ENCODE data around the gene FRY.
A peak's percentile ranks its signal among the peaks of the same experiment; 100 is the strongest.

The FRY gene

DNA sequence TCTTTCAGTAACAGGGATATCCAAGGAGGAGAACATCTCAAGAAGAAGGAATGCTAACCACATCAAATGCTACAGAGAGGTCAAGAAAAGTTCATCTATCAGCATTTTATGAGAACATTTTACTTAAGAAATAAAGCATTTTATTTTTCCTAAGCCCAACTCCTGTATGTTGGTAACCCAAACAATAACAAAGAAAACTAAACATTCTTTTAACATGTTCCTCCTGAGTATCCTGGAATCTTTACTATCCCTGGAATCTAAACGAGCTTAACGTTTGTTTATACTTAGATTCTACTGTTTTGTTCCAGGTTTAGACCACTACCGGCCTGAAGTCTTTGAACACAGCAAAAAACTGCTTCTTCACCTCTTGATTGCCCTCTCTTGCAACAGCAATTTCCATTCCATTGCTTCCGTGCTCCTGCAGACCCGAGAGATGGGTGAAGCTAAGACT lies 193.9 kb downstream of the FRY start:
- peak; percentile 78 for DNase-seq

DNA sequence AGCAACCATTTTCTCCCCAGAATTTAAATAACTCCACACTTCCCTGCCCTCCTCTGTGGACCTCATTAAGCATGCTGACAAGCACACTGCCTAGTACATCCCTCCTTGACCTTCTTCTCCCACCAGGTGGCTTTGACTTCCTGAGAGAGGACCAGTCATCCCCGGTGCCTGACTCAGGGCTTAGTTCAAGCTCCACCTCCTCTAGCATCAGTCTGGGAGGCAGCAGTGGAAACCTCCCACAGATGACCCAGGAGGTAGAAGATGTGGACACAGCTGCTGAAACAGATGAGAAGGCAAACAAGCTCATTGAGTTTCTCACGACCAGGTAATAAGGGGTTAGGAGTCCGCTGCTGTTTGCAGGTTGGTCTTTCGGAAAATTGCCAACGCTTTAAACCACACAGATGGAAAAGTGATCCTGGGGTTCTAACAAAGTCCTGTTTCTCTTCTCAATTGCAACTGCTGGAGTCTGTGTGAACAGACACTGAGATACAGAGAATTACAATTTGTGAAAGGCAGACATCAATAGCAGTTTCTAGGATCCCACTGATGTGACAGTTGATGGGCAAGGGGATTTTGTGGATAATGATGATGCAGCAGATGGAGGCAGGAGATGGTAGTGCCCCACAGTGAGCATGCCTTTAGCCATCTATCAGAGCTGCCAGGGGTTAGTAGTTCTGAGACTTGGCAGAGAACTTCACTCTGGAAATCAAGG lies 196.9 kb downstream of the FRY start:
- no peak for DNase-seq

GRCh38 chr13:32229443-32229842 lies 197.9 kb downstream of the FRY start:
- no peak for DNase-seq

- no peak for DNase-seq
Measured at GRCh38 chr13:32232263-32232662, 200.7 kb downstream of the FRY start.

- no peak for DNase-seq
Measured at GRCh38 chr13:32233062-32233461, 201.5 kb downstream of the FRY start.

GRCh38 chr13:32234914-32235313 lies 203.3 kb downstream of the FRY start:
- no peak for DNase-seq

DNA sequence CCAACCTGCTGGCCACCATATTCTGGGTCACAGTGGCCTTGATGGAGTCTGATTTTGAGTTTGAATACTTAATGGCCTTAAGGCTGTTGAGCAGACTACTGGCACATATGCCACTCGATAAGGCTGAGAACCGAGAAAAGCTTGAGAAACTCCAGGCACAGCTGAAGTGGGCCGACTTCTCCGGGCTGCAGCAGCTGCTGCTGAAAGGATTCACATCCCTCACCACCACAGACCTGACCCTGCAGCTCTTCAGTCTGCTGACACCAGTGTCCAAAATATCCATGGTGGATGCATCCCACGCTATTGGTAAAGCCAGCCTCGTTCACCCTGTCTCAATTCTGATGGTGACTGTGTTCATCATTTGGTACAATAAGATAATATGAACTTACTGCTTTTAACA lies 206.1 kb downstream of the FRY start:
- DNase-seq, result no peak

DNA sequence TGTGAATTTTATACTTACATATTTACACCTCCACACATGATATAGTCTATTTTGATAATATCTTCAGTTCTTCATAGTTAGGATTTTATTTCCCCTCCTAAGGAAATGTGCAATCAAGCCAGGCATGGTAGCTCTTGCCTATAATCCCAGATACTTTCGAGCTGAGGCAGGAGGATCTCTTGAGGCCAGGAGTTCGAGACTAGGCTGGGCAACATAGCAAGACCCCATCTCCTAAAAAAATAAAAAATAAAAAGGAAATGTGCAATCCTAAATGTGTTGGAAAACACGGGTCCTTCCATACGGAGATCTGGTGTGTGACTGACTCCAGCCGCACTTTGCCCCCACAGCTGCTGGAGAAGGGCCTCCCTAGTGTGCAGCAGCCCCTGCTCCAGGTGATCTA lies 212.1 kb downstream of the FRY start:
- DNase-seq, result no peak

DNA sequence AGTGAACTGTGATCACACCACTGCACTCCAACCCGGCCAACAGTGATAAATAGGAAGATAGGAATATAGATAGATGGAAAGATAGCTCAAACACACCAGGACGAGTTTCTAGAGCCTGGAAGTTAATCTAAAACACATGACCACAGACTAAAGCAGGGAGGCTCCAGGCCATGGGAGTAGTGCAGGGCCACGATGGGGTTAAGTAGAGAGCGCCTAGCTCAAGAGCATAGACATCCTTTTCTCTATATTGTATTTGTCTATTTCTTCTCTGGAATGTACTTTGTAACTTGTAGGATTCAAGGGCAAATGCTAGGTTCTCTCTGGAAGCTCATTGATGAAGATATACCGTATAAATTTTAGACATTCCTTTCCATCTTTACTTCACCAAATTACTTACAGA lies 214.0 kb downstream of the FRY start:
- DNase-seq, result no peak

GRCh38 chr13:32246468-32246867 lies 214.9 kb downstream of the FRY start:
- peak; percentile 68 for DNase-seq

- DNase-seq, result no peak
Measured at GRCh38 chr13:32247887-32248286, 216.3 kb downstream of the FRY start.

GRCh38 chr13:32248801-32249200 lies 217.2 kb downstream of the FRY start:
- DNase-seq, result no peak

DNA sequence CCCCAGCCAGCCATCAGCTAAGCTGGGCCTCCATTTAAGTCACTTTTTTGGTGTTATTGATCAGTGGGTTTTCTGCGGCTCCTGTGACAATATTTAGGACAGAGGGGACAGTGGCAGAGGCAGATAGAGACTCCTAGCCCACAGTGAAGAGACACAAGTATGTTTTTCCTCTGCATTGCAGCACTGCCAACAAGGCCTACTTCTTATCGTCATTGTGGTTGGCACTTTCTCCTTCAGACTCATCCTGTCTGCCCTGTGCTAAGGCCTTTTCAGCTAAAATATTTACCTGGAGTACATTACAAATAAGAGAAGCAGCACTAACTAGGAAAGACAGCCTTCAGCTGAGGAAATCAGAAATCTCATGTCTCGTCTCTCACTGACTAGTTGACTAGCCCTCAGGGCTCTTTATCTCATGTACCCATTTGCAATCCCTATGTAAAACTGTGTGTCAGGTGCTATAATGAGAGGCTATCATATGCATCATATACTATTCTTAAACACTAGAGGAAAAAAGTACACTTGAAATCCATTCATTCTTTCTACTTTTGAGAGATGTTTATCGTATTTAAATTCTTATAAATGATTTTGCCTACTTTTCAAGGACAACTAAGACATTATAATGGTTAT lies 221.4 kb downstream of the FRY start:
- no peak for DNase-seq

DNA sequence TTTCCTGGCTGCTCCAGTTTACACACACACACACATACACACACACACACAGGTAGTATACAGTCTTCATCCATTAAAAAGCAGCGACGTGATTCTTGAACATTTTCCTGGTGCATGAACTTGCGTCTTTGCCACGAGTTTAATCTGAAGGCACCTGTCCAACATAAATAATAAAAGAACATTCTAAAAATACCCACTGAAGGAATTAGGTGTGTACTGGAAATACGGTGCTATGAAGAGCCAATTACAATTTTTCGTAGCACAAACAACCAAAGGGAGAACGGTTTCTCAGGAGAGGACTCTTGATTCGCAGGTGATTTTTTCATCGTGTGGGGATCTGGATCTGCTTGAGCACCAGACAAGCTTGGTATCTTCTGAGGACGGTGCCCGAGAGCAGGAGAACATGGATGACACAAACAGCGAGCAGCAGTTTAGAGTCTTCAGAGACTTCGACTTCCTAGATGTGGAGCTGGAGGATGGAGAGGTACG lies 222.4 kb downstream of the FRY start:
- DNase-seq, result no peak

GRCh38 chr13:32254416-32254815 lies 222.8 kb downstream of the FRY start:
- DNase-seq, result no peak

- DNase-seq, result no peak
Measured at GRCh38 chr13:32254916-32255723, 223.5 kb downstream of the FRY start.

DNA sequence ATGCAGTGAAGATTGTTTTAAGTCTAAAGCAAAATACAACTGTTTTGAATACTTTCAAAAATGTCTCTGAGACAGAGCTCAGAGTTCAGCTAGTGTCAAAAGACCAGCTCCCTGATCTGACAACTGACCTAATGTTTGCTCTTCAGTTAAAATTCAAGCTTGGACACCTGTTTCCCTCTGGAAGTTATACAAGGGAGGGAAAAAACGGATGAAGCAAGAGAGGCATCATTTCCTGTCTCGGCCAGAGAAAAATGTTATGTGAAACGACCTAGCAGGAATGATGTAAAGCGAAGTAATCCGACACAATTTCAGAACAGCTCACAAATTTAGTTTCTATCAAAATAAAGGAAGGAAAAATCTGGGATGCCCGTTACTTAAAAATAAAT lies 224.1 kb downstream of the FRY start:
- peak; percentile 56 for DNase-seq

- no peak for DNase-seq
Measured at GRCh38 chr13:32256243-32256642, 224.7 kb downstream of the FRY start.

- no peak for DNase-seq
Measured at GRCh38 chr13:32257649-32258048, 226.1 kb downstream of the FRY start.

GRCh38 chr13:32259116-32259515 lies 227.5 kb downstream of the FRY start:
- DNase-seq, result no peak

GRCh38 chr13:32261567-32261966 lies 230.0 kb downstream of the FRY start:
- DNase-seq, result peak; percentile 88

DNA sequence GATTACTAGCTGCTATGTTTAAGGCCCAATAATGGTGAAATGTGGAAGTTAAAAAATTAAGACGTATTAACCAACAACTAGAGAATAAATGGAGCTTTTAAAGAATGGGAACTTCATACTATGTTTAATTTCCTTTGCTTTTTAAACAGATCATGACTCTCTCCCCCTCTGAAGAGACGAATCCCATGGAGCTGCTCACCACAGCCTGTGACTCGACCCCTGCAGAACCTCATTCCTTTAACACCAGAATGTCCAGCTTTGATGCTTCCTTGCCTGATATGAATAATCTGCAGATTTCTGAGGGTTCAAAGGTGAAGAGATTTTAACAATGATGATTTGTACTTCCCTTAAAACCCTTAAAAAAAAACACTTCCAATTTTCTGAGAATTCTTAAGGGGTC lies 230.6 kb downstream of the FRY start:
- DNase-seq, result peak; percentile 14

DNA sequence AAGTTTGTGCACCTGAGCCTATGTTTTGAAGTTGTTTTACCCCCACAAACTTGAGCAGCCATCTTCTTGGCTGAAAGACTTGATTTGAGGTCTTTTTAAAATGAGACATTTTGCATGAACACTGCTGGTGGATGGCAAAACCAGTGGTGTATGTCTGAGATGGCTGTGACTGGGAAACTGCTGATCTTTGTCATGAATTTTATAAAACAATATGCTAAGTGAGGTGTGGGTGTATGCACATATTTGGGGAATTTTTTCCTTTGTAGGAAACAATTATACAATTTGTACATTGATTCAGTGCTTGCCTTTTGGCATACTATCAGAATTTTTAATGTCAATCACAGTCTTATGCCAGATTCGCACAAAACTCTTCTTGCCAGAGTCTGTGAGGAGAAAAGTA lies 231.0 kb downstream of the FRY start:
- no peak for DNase-seq

DNA sequence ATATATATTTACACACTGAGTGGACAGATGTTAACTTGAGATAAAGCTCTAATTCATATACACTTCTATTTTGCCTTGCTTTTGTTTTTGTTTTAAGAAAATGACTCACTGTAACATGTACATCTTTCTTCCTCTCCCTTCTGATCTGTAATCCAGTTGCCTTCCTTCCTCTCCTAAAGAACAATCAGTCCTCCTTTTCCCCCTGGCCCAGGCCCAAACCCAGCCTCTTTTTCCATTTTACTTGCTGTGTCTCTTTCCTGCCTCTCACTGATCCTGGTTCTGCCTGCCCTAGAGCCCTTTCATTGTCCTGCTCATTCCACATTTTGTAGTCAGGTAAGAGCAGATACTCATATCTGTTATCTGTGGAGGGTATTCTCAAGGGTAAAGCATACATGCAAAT lies 232.8 kb downstream of the FRY start:
- DNase-seq, result peak; percentile 11

Data from fibroblast of skin of abdomen (primary cell).